H1 (cell line): ENCODE measurements around the gene PHOX2A. TPM values are rescaled to one million over a fixed set of nuclear protein-coding genes. Genes with fewer than 3 reads are reported as not detected.

Experiments used
- CTCF ChIA-PET: fragments of 300-600 bp; sonication (Branson Sonifier 250); formaldehyde crosslinking; loops from one replicate; lab custom pipeline; 2021; ENCODE audit not compliant: partially characterized antibody; lab: Charles Lee
- POLR2A ChIA-PET: fragments of 300-600 bp; sonication (Branson Sonifier 250); formaldehyde crosslinking; loops from one replicate; lab custom pipeline; 2021; ENCODE audit warnings: inconsistent platforms; ENCODE audit not compliant: partially characterized antibody; lab: Charles Lee
- DNase-seq, 2 experiments: peaks; one replicate each; pipeline versions ENCODE4 v3.0.0 to v3.0.0-alpha.2; 2010 to 2022; ENCODE audit warnings: low spot score in 2 of 2, low read depth in 1 of 2, mixed read lengths in 1 of 2
- FAIRE-seq: peaks from 2 replicates; lab custom pipeline; 2011; peaks lifted over from hg19 to GRCh38; lab: Jason Lieb, UNC
- H2AFZ ChIP-seq: 2 replicates; pipeline ENCODE4 v1.8.1; 2012; ENCODE audit warnings: low read length, inconsistent platforms
- H2AK5ac ChIP-seq: 2 replicates; pipeline ENCODE4 v1.6.1; 2013; ENCODE audit warnings: low read depth, low read length
- H2BK120ac ChIP-seq: replicated peaks from 2 replicates; pipeline ENCODE3; 2013; ENCODE audit warnings: low read depth, low read length, inconsistent platforms
- H2BK12ac ChIP-seq: 2 replicates; pipeline ENCODE4 v1.6.1; 2013; ENCODE audit warnings: low read depth, low read length
- H2BK15ac ChIP-seq: 2 replicates; pipeline ENCODE4 v1.6.1; 2013; ENCODE audit warnings: low read length
- H2BK20ac ChIP-seq: 2 replicates; pipeline ENCODE4 v1.6.1; 2013; ENCODE audit warnings: low read length
- H2BK5ac ChIP-seq: 2 replicates; pipeline ENCODE4 v1.6.1; 2013; ENCODE audit warnings: low read depth, low read length
- H3K14ac ChIP-seq: 2 replicates; pipeline ENCODE4 v1.6.1; 2013; ENCODE audit warnings: inconsistent platforms; ENCODE audit not compliant: insufficient read length
- H3K18ac ChIP-seq: 2 replicates; pipeline ENCODE4 v1.6.1; 2013; ENCODE audit warnings: low read length; ENCODE audit errors: extremely low read depth
- H3K23ac ChIP-seq: 2 replicates; pipeline ENCODE4 v1.6.1; 2013; ENCODE audit warnings: inconsistent platforms; ENCODE audit not compliant: insufficient read length
- H3K23me2 ChIP-seq: 2 replicates; pipeline ENCODE4 v1.6.1; 2013; ENCODE audit warnings: low read depth, low read length
- H3K27ac ChIP-seq: 2 replicates; pipeline ENCODE4 v1.6.1; 2011; ENCODE audit warnings: low read depth, low read length, inconsistent platforms
- H3K27me3 ChIP-seq, 4 experiments: replicated peaks in 1 of 4; 1 replicate in 1 of 4; 2 replicates in 3 of 4; pipeline versions ENCODE4 v1.6.1 to v1.8.1; 2011 to 2013; ENCODE audit warnings: low read length in 3 of 4, mild to moderate bottlenecking in 3 of 4, inconsistent platforms in 2 of 4, mixed read lengths in 2 of 4, moderate library complexity in 1 of 4; ENCODE audit not compliant: control insufficient read depth in 3 of 4, insufficient read depth in 3 of 4; ENCODE audit errors: extremely low read depth in 1 of 4
- H3K36me3 ChIP-seq, 4 experiments: 2 replicates each; pipeline versions ENCODE4 v1.6.1 to v1.8.1; 2011 to 2013; ENCODE audit warnings: mild to moderate bottlenecking in 4 of 4, low read length in 3 of 4, moderate library complexity in 2 of 4, control low read depth in 1 of 4, inconsistent platforms in 1 of 4; ENCODE audit not compliant: insufficient read depth in 4 of 4, control insufficient read depth in 2 of 4
- H3K4ac ChIP-seq: replicated peaks from 2 replicates; pipeline ENCODE3; 2013; ENCODE audit warnings: low read length, low read depth, mixed read lengths, inconsistent platforms; ENCODE audit not compliant: insufficient read length
- H3K4me1 ChIP-seq, 4 experiments: replicated peaks in 1 of 4; 1 replicate in 1 of 4; 2 replicates in 3 of 4; pipeline versions ENCODE4 v1.6.1 to v1.8.1; 2011 to 2013; ENCODE audit warnings: low read length in 3 of 4, inconsistent platforms in 2 of 4, mixed read lengths in 1 of 4; ENCODE audit not compliant: insufficient read depth in 4 of 4, control insufficient read depth in 3 of 4
- H3K4me2 ChIP-seq, 2 experiments: 2 replicates each; pipeline versions ENCODE4 v1.6.1 to v1.8.1; 2011 to 2013; ENCODE audit warnings: low read depth in 2 of 2, low read length in 2 of 2, control low read depth in 1 of 2, inconsistent platforms in 1 of 2, mild to moderate bottlenecking in 1 of 2; ENCODE audit not compliant: insufficient read depth in 1 of 2
- H3K4me3 ChIP-seq, 4 experiments: fragments of 200-600, 300-600 bp in 1 of 4; sonication (generic), shearing (Covaris generic), sonication (Bioruptor Twin) in 1 of 4; 2 replicates each; pipeline versions ENCODE4 v1.5.1 to v1.8.1; 2011 to 2016; ENCODE audit warnings: low read length in 4 of 4, low read depth in 3 of 4, control low read depth in 2 of 4, inconsistent platforms in 2 of 4, mild to moderate bottlenecking in 2 of 4, mixed read lengths in 1 of 4, moderate library complexity in 1 of 4; ENCODE audit not compliant: insufficient read depth in 2 of 4; ENCODE audit errors: extremely low read depth in 1 of 4
- H3K56ac ChIP-seq: replicated peaks from 2 replicates; pipeline ENCODE3; 2013; ENCODE audit warnings: low read depth, mild to moderate bottlenecking, mixed read lengths, low read length, inconsistent platforms; ENCODE audit not compliant: insufficient read length
- H3K79me1 ChIP-seq: 2 replicates; pipeline ENCODE4 v1.6.1; 2013; ENCODE audit warnings: low read depth, low read length, control low read depth
- H3K79me2 ChIP-seq, 2 experiments: 2 replicates each; pipeline versions ENCODE4 v1.6.1 to v1.8.1; 2012 to 2013; ENCODE audit warnings: low read length in 2 of 2, mild to moderate bottlenecking in 2 of 2, inconsistent platforms in 1 of 2; ENCODE audit not compliant: insufficient read depth in 2 of 2, control insufficient read depth in 1 of 2
- H3K9ac ChIP-seq, 4 experiments: replicated peaks in 1 of 4; 1 replicate in 1 of 4; 2 replicates in 3 of 4; pipeline versions ENCODE4 v1.6.1 to v1.8.1; 2011 to 2013; ENCODE audit warnings: low read depth in 3 of 4, low read length in 3 of 4, control low read depth in 2 of 4, mild to moderate bottlenecking in 2 of 4, moderate library complexity in 2 of 4, inconsistent platforms in 1 of 4; ENCODE audit errors: extremely low read depth in 1 of 4
- H3K9me3 ChIP-seq, 2 experiments: 2 replicates each; pipeline versions ENCODE4 v1.6.1 to v1.8.1; 2012 to 2013; ENCODE audit warnings: mild to moderate bottlenecking in 2 of 2, moderate library complexity in 2 of 2, control low read depth in 1 of 2, inconsistent platforms in 1 of 2, low read depth in 1 of 2, low read length in 1 of 2, mixed read lengths in 1 of 2; ENCODE audit not compliant: insufficient read depth in 2 of 2
- H4K20me1 ChIP-seq, 2 experiments: replicated peaks in 1 of 2; 2 replicates each; pipeline versions ENCODE3 to v1.8.1; 2011 to 2013; ENCODE audit warnings: inconsistent platforms in 2 of 2, low read length in 2 of 2, mild to moderate bottlenecking in 1 of 2; ENCODE audit not compliant: insufficient read depth in 2 of 2, control insufficient read depth in 1 of 2
- H4K5ac ChIP-seq: 2 replicates; pipeline ENCODE4 v1.6.1; 2013; ENCODE audit warnings: low read length, low read depth, mixed read lengths, inconsistent platforms; ENCODE audit not compliant: insufficient read length
- H4K8ac ChIP-seq: 2 replicates; pipeline ENCODE4 v1.8.0; 2013; ENCODE audit warnings: mild to moderate bottlenecking, moderate library complexity, low read length, inconsistent platforms; ENCODE audit not compliant: insufficient read depth; ENCODE audit errors: extremely low read depth
- H4K91ac ChIP-seq: replicated peaks from 2 replicates; pipeline ENCODE3; 2013; ENCODE audit warnings: low read length, mixed read lengths, inconsistent platforms; ENCODE audit not compliant: insufficient read length
- FOSL1 ChIP-seq: IDR thresholded peaks from 2 replicates; pipeline ENCODE4 v1.6.1; 2011; ENCODE audit warnings: mild to moderate bottlenecking, low read depth, low read length, moderate library complexity; ENCODE audit not compliant: insufficient read depth
- NRF1 ChIP-seq: IDR thresholded peaks from 2 replicates; pipeline ENCODE4 v1.6.1; 2011; ENCODE audit warnings: mild to moderate bottlenecking, low read depth, low read length, improper control_type of control experiment
- RNF2 ChIP-seq: fragments of 200-900, 300-1000 bp; sonication (generic); IDR thresholded peaks from 2 replicates; pipeline ENCODE4 v1.7.1; 2016; ENCODE audit warnings: borderline replicate concordance, low read depth, mild to moderate bottlenecking, antibody characterized with exemption, low read length; ENCODE audit not compliant: poor library complexity, severe bottlenecking; ENCODE audit errors: missing control alignments
- RXRA ChIP-seq: IDR thresholded peaks from 2 replicates; pipeline ENCODE4 v1.6.1; 2011; ENCODE audit warnings: low read depth, mild to moderate bottlenecking, low read length, moderate library complexity; ENCODE audit not compliant: insufficient read depth
- SUZ12 ChIP-seq: fragments of 200-600 bp; sonication (generic); IDR thresholded peaks from 2 replicates; pipeline ENCODE4 v1.6.1; 2012; ENCODE audit warnings: mild to moderate bottlenecking, inconsistent platforms, low read length, moderate library complexity, mixed read lengths
- TAF7 ChIP-seq: optimal IDR thresholded peaks from 2 replicates; pipeline ENCODE3; 2011; ENCODE audit warnings: low read depth, mild to moderate bottlenecking, inconsistent platforms, low read length, moderate library complexity, borderline replicate concordance
- TEAD4 ChIP-seq: IDR thresholded peaks from 2 replicates; pipeline ENCODE4 v1.6.1; 2012; ENCODE audit warnings: low read depth, low read length, inconsistent platforms, mixed read lengths
- YY1 ChIP-seq: IDR thresholded peaks from 2 replicates; pipeline ENCODE4 v1.6.1; 2011; ENCODE audit warnings: low read depth, mild to moderate bottlenecking, low read length
- ZNF274 ChIP-seq: IDR thresholded peaks from 2 replicates; pipeline ENCODE4 v1.7.0; 2012; ENCODE audit warnings: low read length, borderline replicate concordance; ENCODE audit errors: extremely low read depth
- WGBS, 2 experiments: shearing (Covaris generic) in 1 of 2; methylation state at CpG; one replicate each; pipeline versions ENCODE4 v1.1.6 to v1.1.7; 2013 to 2015; ENCODE audit warnings: low lambda C conversion rate in 2 of 2, mixed read lengths in 2 of 2, inconsistent platforms in 1 of 2, low coverage in 1 of 2, missing lambda C conversion rate in 1 of 2; ENCODE audit not compliant: insufficient replicate concordance in 2 of 2, insufficient coverage in 1 of 2, insufficient read length in 1 of 2; ENCODE audit errors: extremely low coverage in 1 of 2, missing lambda C conversion rate in 1 of 2; 5-methylcytosine and 5-hydroxymethylcytosine counted together
- polyA plus RNA-seq, 7 experiments: library from polyadenylated mRNA; depleted of rRNA in 3 of 7; stranded (reverse) in 5 of 7; unstranded in 2 of 7; fragments of >200 nt in 5 of 7; fragments of 200-250 nt in 2 of 7; gene quantifications; 1 replicate in 5 of 7; 2 replicates in 1 of 7; 4 replicates in 1 of 7; pipeline versions ENCODE4 v1.2.1 to v1.2.3, GENCODE V29; 2011 to 2013; ENCODE audit warnings: missing spikeins in 2 of 7, mixed read lengths in 2 of 7
- total RNA-seq: library from RNA; stranded (reverse); fragmentation: NEBNext Ultra II Directional; extraction: Animal tissue kit (Norgen Biotek cat#: 25700); gene quantifications from 2 replicates; pipeline ENCODE4 v1.2.1, GENCODE V29; 2021
- TF ChIP-seq, protein P1 (sequence below): IDR thresholded peaks from 2 replicates; pipeline ENCODE4 v1.6.1; 2011; ENCODE audit warnings: low read depth, mild to moderate bottlenecking, low read length; ENCODE audit not compliant: insufficient read depth

Gene PHOX2A
- total and polyA plus RNA-seq, 2 of the 8 experiments (the other 6 are each of a cell fraction or from before 2014, with no cell fraction given): 0.67 TPM; not detected in 1

DNA sequence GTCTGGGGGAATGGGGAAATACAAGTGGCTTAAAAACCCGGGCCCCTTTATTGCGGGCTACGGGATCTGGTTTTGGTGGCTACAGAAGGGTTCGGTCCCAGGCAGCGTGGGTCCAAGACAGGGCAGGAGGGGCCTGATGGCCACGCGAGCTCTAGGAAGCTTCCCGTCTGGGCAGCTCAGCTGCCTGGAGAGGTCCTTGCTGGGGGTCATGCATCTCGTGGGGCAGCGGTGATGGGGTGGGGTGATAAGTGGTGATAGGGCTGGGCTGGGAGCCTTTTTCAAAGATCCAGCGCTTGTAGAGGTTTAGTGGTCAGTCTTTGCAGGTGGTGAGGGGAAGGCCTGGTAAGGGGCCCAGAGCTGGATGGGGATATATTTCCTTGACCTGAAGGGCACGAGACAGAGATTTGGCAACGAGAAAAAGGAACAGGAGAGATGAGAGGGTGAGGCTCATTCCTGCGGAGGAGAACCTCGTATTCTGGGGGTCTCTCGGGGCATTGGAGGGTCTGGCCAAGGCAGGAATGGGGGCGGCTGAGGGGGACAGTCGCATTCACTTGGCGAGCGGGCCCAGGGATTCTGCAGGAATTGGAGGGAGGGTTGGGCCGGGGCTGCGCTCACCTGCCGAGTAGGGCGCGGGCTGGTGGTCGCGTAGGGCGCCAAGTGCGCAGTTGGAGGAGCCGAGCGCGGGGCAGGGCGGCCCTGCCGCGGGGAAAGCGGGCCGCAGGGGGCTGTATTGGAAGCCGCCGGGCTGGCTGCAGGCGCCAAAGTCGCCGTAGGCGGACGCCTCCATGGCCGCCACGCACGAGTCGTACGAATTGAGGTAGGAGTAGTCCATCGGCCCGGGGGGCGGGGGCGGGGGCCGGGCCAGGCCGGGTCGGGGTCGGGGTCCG, 560 bp downstream of the PHOX2A start:
- H3K4me2 ChIP-seq: peak overlapping the region; percentile 68 to 98
- H4K8ac ChIP-seq: no peak overlapping the region
- H2AFZ ChIP-seq: no peak overlapping the region
- H2BK120ac ChIP-seq: no peak overlapping the region
- H3K79me1 ChIP-seq: no peaks in the 10 kb centered on the region
- peaks cover 20% of the 10 kb centered on the region; the same call in 1 of the 2 replicates for H3K23me2 ChIP-seq
- no peak overlapping the region for H2AK5ac ChIP-seq
- H3K4me3 ChIP-seq: peak overlapping the region; percentile 24 to 87 (median 40)
- CTCF ChIA-PET: interaction anchor here (0.9 to 10.0 kb wide), 2 partner anchors 62 to 188 kb away, joined by 3 to 101 read pairs; partner anchors contain the start of gene CLPB
- H3K18ac ChIP-seq: no peak overlapping the region
- peaks cover 5 to 33% (median 17%) of the 10 kb centered on the region in 4 experiments for H3K4me1 ChIP-seq
- POLR2A ChIA-PET: interaction anchor here (0.6 to 2.8 kb wide), 4 partner anchors 21 to 167 kb away, joined by 3 to 15 read pairs (median 3); no protein-coding TSS in a partner anchor
- H3K9ac ChIP-seq: no peak overlapping the region; a peak in 1 of 7 replicates
- H4K20me1 ChIP-seq: peaks cover 4 to 6% of the 10 kb centered on the region in 2 experiments
- H3K36me3 ChIP-seq: peaks cover 0 to 3% (median 0%) of the 10 kb centered on the region in 4 experiments; a peak in 1 of 8 replicates
- no peak overlapping the region for H2BK5ac ChIP-seq
- H3K79me2 ChIP-seq: no peaks in the 10 kb centered on the region
- H4K5ac ChIP-seq: no peak overlapping the region
- DNase-seq (no peak), FAIRE-seq (no peak)
- WGBS, 2 experiments: 36% methylated on average over 21 of the region's 58 CpGs; no CpG with 5 or more reads in 1 of the 2 experiments
- no peaks in the 10 kb centered on the region; a peak in 1 of 4 replicates for H3K9me3 ChIP-seq
- H4K91ac ChIP-seq: no peak overlapping the region
- no peak overlapping the region for H2BK12ac ChIP-seq
- H3K14ac ChIP-seq: no peak overlapping the region
- H2BK15ac ChIP-seq: no peak overlapping the region
- no peak overlapping the region for H2BK20ac ChIP-seq
- peaks cover 72 to 94% (median 91%) of the 10 kb centered on the region in 4 experiments for H3K27me3 ChIP-seq
- H3K23ac ChIP-seq: no peak overlapping the region
- H3K27ac ChIP-seq: no peak overlapping the region
- H3K56ac ChIP-seq: no peak overlapping the region
- H3K4ac ChIP-seq: no peak overlapping the region
- TF ChIP-seq YY1: peak; percentile 38; the same call in 1 of the 2 replicates
- TF ChIP-seq TEAD4: no peak
- TF ChIP-seq, protein P1, sequence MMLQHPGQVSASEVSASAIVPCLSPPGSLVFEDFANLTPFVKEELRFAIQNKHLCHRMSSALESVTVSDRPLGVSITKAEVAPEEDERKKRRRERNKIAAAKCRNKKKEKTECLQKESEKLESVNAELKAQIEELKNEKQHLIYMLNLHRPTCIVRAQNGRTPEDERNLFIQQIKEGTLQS: no peak
- peak; percentile 83 for TF ChIP-seq SUZ12
- TF ChIP-seq ZNF274: no peak
- no peak for TF ChIP-seq RNF2
- no peak for TF ChIP-seq RXRA
- TF ChIP-seq NRF1: no peak
- TF ChIP-seq TAF7: no peak
- no peak for TF ChIP-seq FOSL1
